GM12801 (cell line): ENCODE measurements around the gene SPINK4.

Experiments
- TF ChIP-seq, protein P1 (sequence below): IDR thresholded peaks from one replicate; pipeline ENCODE4 v1.5.1; 2011; ENCODE audit warnings: control low read depth; ENCODE audit not compliant: insufficient read length; ENCODE audit errors: extremely low read depth

Gene SPINK4

DNA sequence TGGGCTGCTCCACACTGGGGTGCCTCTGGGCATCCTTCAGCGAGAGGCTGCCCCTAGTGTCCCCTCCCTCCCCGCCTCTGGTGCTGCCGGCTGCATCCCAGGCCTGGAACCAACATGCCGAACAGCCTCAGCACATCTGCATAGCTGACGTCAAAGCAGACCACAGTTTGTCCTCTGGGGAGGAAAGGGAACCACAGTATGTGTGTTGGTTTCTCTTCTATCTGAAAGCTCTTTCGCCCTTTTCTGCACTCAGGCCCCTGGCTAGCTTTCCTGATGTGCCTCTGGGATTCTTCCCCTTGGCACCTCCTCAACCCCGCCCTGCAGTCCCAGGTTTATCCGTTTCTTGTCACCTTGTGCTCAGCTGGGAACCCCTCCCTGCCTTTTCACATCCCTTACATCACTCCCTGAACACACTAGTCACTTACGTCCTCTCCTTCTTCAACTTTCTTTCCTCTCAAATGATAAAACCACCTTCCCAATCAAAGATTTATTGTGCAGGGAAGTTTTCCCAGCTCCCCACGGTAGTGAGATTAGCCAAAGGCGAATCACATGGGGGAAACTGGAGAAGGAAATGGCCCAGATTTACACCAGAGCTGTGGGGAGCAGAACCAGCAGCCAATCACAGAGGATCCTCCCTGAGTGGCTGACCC, 37.3 kb upstream of the SPINK4 start:
- TF ChIP-seq, protein P1, sequence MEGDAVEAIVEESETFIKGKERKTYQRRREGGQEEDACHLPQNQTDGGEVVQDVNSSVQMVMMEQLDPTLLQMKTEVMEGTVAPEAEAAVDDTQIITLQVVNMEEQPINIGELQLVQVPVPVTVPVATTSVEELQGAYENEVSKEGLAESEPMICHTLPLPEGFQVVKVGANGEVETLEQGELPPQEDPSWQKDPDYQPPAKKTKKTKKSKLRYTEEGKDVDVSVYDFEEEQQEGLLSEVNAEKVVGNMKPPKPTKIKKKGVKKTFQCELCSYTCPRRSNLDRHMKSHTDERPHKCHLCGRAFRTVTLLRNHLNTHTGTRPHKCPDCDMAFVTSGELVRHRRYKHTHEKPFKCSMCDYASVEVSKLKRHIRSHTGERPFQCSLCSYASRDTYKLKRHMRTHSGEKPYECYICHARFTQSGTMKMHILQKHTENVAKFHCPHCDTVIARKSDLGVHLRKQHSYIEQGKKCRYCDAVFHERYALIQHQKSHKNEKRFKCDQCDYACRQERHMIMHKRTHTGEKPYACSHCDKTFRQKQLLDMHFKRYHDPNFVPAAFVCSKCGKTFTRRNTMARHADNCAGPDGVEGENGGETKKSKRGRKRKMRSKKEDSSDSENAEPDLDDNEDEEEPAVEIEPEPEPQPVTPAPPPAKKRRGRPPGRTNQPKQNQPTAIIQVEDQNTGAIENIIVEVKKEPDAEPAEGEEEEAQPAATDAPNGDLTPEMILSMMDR, result no peak

DNA sequence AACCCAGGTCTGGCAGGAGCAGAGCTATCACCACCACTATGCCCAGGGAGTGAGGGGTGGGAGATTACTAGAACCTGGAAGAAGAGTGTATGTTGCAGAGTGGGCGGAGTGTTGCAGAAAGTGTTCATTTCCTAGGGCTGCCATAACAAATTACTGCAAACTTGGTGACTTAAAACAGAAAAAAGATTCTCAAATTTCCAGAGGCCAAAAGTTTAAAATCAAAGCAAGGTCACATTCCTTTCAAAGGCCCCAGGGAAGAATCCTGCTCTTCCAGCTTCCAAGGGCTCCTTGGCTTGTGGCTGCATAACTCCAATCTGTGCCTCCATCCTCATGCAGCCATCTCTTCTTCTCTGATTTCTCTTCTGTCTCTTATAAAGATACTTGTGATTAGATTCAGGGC, 30.6 kb upstream of the SPINK4 start:
- TF ChIP-seq, protein P1, result no peak

- TF ChIP-seq, protein P1, result no peak
Observed at GRCh38 chr9:33210006-33210715, 29.8 kb upstream of the SPINK4 start.

DNA sequence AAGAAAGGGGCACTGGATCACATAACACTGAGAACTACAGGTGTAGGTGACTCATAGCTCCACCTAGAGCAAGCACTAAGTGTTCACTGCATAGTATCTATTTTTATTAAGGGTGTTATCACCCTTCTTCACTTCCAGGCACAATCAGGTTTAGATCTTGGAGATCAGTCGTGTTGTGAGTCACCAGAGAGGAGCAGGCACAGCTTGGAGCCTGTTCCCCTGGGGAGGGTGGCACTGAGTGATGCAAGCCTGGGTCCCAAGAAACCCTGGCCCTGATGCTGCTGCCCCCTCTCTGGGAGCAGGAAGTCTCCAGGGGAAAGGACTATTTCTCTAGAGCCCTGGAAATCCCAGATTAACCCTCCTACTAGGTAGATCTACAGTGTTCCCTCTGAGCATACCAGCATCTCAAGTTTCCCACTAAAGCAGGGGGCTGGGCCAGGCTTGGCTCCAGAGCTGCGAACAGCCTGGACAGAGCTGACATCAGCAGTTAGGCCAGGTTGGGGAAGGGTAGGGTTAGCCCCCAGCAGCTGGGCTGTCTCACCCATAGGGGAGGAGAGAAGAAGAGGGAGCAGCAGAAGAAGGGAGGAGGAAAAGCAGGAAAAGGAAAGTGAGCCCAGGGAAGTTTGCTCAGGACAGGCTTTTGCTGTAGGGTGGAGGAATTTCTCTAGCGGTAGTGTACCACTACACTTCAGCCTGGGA, 28.1 kb upstream of the SPINK4 start:
- TF ChIP-seq, protein P1, result no peak

DNA sequence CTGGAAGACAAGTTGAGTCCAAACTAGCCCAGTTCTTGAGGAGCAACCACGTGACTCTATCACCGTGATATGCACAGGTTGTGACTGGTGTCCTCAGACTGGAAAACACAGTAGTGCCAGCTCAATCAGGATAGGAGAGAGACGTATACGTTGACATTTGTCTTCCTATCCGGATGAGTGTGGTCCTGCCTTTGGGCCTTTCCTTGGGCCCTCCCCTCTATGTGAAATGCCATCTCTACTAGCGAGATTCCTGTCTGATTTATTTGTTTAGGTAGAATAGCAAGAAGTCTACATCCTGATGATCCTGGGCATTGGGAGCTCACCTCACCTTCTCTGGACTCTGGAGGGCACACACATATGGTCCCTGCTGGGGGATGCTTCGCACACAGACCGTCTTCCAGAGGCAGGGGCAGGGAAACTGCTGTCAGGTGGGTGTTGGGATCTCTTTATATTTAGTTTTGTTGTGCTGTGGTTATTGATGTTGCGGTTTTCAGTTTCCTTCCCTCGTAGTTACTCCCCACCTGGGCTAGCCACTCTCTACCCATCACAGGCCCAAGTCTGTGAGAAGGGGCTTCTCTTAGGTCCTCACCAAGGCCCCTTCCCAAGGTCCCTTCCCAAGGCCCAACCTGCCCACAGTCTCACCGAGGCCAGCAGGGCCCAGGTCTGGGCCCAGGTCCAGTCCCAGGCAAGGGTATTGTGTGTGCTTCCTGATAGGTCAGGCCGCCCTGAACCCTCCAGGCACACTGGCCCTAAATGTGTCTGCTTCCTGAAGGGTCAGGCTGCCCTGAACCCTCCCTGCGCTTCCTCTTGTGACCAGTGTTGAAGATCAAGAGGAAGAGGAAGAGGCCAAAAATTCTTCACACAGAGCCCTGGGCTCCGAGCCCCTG, 19.0 kb upstream of the SPINK4 start:
- TF ChIP-seq, protein P1, result no peak

DNA sequence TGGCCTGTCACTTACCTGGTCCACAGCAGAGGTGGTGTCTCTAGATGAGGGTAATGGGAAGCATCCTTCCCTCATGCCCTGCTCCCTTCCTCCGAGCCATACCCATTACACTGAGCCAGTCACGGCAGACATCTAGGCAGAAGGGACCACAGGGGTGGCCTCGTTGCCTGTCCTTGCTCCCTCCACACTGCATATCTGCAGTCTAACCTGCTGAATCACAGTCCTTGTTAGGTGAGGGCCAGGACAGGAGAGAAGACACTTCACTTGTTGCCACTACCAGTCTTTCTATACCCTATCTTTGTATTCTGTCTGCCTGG, 18.4 kb upstream of the SPINK4 start:
- TF ChIP-seq, protein P1, result no peak

- TF ChIP-seq, protein P1, result no peak
Observed at GRCh38 chr9:33222031-33222430, 17.9 kb upstream of the SPINK4 start.
